Bronchial epithelial cell (primary cell): ENCODE measurements around the gene CHRNB2. TPM values are rescaled to one million over a fixed set of nuclear protein-coding genes. Genes with fewer than 3 reads are reported as not detected.

Experiments
- DNase-seq: peaks from one replicate; pipeline ENCODE4 v3.0.0-alpha.2; 2010; ENCODE audit warnings: low read depth
- FAIRE-seq: peaks from 2 replicates; lab custom pipeline; 2011; peaks lifted over from hg19 to GRCh38; lab: Jason Lieb, UNC
- H3K27me3 ChIP-seq: 2 replicates; pipeline ENCODE4 v1.5.1; 2011; ENCODE audit warnings: low read length; ENCODE audit not compliant: control insufficient read depth, insufficient read depth
- H3K36me3 ChIP-seq: 2 replicates; pipeline ENCODE4 v1.5.1; 2011; ENCODE audit warnings: low read length; ENCODE audit not compliant: control insufficient read depth, insufficient read depth
- H3K4me3 ChIP-seq: 2 replicates; pipeline ENCODE4 v1.5.1; 2011; ENCODE audit warnings: mild to moderate bottlenecking, low read depth, low read length, control low read depth
- CTCF ChIP-seq: IDR thresholded peaks from 2 replicates; pipeline ENCODE4 v1.5.1; 2011; ENCODE audit warnings: mild to moderate bottlenecking, moderate library complexity, low read length, control low read depth, inconsistent platforms; ENCODE audit not compliant: insufficient read depth, severe bottlenecking
- total RNA-seq: library from RNA; depleted of rRNA; stranded (reverse); fragments of >200 nt; gene quantifications from 2 replicates; pipeline ENCODE4 v1.2.1, GENCODE V29; 2014

CHRNB2 gene
- total RNA-seq, 1 donor from 2014 or later: not detected

DNA sequence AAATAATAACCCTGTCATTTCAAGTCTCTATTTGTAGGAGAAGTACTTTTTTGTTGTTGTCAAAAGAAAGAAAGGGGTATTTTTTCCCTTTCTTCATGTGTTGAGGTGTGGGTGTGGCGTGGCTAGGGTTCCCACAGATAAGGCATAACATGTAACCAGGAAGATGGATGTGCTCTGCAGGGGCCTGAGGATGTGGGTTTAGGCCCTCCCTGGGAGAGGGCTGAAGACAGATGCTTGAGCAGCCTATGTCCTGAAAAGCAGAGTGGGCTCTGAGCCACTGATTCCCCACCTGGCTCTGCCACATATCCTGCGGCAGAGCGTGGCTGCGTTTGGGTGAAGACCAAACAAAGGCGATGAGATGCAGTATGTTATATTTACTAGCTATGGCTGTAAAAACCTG, 54.3 kb downstream of the CHRNB2 start:
- TF ChIP-seq CTCF: no peak
- Histone ChIP-seq H3K36me3 (peaks cover 3% of the 10 kb centered on the region), H3K4me3 (no peak overlapping the region), H3K27me3 (no peaks in the 10 kb centered on the region)
- DNase-seq (no peak), FAIRE-seq (no peak)

DNA sequence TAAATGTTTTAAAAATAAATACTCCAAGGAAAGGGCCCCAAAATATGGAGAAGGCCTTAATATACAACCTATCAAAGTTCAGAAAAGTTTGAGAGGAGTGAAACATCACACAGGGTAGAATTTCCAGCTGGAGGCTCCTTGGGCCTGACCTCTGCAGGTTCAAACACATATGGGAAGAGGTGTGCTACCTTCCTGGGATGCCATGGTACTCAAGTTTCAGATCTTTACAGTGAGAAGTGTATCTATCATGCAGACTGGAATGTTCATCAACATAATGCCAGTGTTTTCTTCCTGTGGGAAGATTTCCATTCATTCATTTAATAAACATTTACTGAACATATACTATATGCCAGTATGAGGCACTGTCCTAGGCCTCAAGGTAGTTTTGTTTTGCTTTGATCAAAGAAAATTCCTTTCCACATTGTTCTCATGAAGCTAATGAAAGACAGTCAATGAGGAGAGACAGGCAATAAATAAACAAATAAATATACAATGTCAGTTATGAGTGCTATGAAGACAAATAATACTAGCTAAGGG, 55.0 kb downstream of the CHRNB2 start:
- no peak for FAIRE-seq
- H3K27me3 ChIP-seq: no peaks in the 10 kb centered on the region
- no peak for TF ChIP-seq CTCF
- peaks cover 3% of the 10 kb centered on the region for H3K36me3 ChIP-seq
- H3K4me3 ChIP-seq: no peak overlapping the region
- DNase-seq: peak; percentile 48

DNA sequence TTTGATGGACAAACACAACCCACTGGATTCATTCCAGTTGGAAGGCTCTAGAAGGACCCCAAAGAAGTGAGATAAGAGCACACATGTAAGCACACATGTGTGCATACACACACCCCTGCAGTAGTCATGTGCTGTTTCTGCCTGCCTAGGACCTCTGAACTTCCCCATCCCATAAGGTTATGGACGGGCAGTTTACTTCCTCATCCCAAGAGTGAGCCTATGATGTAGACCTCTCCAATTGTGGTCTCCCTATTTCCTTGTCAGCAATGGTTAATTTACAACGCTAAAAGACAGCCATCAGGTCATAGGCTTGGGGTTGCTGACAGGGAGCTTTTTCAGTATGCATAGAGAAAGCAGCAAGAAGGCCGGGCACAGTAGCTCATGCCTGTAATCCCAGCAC, 55.8 kb downstream of the CHRNB2 start:
- TF ChIP-seq CTCF: no peak
- Histone ChIP-seq H3K27me3 (no peaks in the 10 kb centered on the region), H3K36me3 (peaks cover 3% of the 10 kb centered on the region), H3K4me3 (no peak overlapping the region)
- FAIRE-seq (no peak), DNase-seq (no peak)

GRCh38 chr1:154624746-154625643, 57.4 kb downstream of the CHRNB2 start:
- DNase-seq (no peak), FAIRE-seq (no peak)
- no peaks in the 10 kb centered on the region for H3K27me3 ChIP-seq
- H3K4me3 ChIP-seq: no peak overlapping the region
- peaks cover 3% of the 10 kb centered on the region for H3K36me3 ChIP-seq
- no peak for TF ChIP-seq CTCF

GRCh38 chr1:154626456-154627256, 59.1 kb downstream of the CHRNB2 start:
- Histone ChIP-seq H3K36me3 (peaks cover 3% of the 10 kb centered on the region), H3K4me3 (peak overlapping the region; percentile 95), H3K27me3 (no peaks in the 10 kb centered on the region)
- DNase-seq (peak; percentile 4), FAIRE-seq (no peak)
- no peak for TF ChIP-seq CTCF
